C4-2B (cell line): ENCODE data around the gene ZP1.

ENCODE experiments used
- CTCF ChIP-seq: fragments of 450-650 bp; conservative IDR thresholded peaks from 2 replicates; pipeline ENCODE4 v1.5.1; 2017; ENCODE audit warnings: mild to moderate bottlenecking
- ZFX ChIP-seq: fragments of 450-650 bp; IDR thresholded peaks from 2 replicates; pipeline ENCODE4 v1.6.1; 2017

- TF ChIP-seq CTCF (no peak), ZFX (no peak)
Observed at GRCh38 chr11:60921259-60921658, 53.9 kb downstream of the ZP1 start.
